Activated T-cell treated with anti-CD3 and anti-CD28 coated beads, Interleukin-2, amount 50 U/mL, for 48 hours (primary cell): ENCODE data around the gene AP1S3.
A peak's percentile ranks its signal among the peaks of the same experiment; 100 is the strongest.
"Not testable (repeated sequence)": the region's sequence is repeated elsewhere in the genome, so short reads cannot be mapped to it uniquely, and the experiment has no call there.

ENCODE experiments used
- DNase-seq, 2 experiments: peaks; one replicate each; pipeline ENCODE4 v3.0.0-alpha.2; 2020

Gene AP1S3

DNA sequence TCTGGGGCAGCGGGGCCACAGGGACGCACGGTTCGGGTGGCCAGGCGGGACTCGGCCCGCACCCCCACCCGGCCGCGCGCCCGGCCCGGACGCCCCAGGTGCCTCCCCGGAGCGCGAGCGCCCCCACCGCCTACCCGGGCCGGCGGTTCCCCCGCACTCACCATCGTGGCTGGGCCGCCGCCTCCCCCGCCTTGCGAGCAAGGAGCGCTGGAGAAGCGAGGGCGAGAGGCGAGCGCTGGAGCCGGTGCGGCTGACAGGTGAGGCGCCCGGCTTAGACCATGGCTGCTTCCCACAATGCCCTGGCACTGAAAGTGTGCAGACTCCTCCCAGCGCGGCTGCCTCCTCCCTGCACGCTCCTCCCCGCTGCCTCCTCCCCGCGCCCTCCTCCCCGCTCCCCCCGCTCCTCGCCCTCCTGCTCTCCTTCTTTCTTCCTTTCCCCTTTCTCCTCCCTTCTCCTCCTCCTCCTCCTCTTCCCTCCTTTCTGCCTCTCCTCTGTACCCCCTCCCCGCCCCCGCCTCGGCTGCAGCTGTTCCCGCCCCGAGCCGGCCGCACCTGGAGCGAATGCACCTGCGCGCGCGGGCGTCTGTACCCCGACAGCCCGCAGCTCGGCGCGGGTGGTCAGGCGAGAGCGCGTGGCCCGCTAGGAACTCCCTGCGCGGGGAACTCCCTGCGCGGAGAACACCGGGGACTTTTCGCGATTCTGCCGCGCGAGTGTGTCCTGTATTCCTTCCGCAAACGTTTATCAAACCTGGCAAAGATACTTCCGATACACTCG lies at the start of gene AP1S3:
Gene AP1S3 (minus strand): TSS at position 296 of the 775 bp plus-strand sequence. CDS start 132 bp downstream, at position 164.
- peak; percentile 71 to 81 for DNase-seq

DNA sequence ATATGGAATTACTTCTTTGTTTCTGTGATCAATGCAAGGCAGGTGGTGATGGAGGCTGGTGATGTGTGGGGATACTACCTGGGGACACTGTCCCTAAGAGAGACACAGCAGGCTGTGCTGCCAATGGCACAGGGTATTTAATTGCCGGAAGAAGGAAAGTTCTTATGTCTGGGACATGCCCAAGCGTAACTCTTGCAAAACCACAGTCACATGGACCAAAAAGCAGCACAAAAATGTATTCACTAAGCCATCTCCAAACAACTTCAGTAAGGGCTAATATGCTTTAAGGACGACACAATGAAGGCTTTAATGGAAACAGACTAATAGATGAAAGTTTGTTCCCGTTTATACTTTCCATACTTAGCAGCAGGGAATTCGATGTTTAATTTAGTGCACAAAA lies 49.7 kb upstream of the AP1S3 start:
- no peak for DNase-seq

DNA sequence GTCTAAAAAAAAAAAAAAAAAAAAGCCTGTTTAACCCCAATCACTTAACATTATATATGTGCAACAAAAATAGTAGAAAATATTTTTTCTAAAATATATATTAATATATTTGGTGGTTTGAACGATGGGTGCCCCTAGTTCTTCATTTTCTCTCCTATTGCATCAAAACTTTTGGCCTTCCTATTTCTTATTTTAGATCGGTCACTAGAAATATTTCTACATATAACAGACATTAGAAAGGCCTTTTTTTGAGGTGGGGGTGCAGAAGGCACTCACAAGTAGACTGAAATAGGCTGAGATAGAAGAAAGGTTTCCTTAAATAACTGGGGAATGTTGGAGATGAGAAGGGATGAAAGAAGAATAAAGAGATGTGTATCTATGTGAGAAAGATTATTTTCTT lies 49.3 kb upstream of the AP1S3 start:
- no peak for DNase-seq

DNA sequence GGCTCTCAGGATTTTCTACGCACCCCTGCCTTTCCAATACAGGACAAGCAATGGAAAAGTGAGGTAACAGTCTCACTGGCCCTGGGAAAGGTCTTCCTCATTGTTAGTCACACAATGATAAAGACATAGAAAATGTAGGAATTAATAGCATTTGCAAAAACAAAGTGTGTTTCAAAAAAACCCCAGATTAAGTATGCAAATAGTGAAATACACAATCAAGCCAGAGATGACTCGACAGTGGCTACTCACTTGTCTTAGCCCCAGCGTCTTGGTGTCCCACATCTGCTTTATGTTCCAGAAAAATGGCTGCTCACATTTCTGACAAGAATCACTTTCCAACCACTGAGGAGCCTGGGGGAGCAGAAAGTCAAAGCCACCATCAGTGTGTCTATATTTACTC lies 47.0 kb upstream of the AP1S3 start:
- DNase-seq: no peak

DNA sequence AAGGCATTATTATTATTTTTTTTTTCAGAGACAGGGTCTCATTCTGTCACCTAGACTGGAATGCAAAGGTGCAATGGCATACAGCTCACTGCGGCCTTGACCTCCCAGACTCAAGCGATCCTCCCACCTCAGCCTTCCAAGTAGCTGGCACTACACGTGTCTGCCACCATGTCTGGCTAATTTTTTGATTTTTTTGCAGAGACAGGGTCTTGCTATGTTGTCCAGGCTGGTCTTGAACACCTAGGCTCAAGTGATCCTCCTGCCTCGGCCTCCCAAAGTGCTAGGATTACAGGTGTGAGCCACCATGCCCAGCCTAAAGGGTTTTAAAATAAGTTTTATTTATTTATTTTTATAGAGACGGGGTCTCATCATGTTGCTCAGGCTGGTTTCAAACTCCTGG lies 45.3 kb upstream of the AP1S3 start:
- DNase-seq: no peak

DNA sequence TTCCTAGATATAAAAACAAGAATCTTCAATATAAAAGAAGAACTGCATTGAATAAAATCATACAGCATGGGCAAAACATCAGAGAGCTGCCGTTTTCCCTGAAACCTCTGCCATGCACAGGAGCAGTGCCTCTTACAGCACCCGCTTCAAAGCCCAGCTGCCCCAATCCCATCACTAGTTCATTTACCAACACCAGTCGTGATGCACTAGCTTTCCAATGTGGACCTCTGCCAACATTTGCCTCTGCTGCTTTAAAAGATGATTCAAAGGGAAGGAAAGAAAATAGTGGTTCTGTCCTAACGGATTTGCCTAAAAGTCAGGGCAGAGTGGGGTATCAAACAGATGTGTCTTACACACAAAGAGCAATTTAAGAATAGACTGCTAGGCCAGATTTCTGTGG lies 43.4 kb upstream of the AP1S3 start:
- DNase-seq: no peak

DNA sequence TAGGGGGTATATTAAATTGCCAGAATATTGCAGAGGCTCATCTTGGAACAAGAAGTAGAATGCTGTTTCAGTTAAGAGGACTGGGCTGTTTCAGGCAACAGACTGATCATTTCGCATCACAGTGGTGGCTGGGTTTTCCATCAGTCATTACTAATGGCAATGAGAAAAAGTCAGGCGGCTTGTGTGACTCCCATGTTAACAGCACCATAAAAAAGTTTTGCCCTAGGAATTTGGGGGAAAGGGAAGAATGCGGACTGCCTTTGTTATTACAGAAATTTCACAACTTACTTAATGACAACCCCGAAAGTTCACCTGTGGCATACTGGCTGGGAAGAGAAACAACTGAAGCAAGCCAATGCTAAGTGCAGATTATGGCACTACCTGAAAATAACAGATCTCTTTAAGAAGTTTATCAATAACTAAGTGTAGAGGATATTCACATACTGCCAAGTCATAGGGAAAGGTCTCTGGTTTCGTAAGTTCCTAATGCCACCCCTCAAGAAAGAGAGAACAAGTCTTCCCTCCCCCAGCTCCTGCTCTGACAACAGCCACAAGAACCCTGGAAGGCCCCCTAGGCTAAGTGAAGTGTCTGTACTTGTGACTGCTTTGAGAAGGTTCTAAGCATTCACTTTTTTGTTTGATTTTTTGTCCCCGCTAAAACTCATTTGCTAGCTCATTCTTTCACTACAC lies 40.5 kb upstream of the AP1S3 start:
- no peak for DNase-seq

DNA sequence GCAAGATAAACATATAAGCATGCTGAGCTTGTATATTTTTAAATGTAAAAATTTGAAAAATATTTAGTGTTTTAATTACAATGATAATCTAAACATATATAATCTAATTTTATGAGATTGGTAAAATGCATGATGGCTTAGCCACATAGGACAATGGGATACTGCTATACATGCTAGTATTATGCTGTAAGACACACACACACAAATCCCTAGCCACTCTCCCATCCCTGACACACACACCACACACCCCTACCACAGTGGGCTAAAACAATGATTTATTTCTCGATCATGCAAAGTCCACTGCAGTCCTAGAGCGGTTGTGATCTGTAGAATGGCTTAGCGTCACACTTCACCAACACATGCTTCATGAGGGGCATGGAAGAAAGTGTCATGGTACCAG lies 36.3 kb upstream of the AP1S3 start:
- no peak for DNase-seq

DNA sequence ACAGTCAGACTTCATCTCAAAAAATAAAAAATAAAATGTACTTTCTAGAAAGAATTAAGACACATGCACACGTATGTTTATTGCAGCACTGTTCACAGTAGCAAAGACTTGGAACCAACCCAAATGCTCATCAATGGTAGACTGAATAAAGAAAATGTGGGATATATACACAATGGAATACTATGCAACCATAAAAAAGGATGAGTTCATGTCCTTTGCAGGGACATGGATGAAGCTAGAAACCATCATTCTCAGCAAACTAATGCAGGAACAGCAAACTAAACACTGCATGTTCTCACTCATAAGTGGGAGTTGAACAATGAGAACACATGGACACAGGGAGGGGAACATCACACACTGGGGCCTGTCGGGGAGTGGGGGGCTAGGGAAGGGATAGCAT lies 35.4 kb upstream of the AP1S3 start:
- not testable (repeated sequence) for DNase-seq

DNA sequence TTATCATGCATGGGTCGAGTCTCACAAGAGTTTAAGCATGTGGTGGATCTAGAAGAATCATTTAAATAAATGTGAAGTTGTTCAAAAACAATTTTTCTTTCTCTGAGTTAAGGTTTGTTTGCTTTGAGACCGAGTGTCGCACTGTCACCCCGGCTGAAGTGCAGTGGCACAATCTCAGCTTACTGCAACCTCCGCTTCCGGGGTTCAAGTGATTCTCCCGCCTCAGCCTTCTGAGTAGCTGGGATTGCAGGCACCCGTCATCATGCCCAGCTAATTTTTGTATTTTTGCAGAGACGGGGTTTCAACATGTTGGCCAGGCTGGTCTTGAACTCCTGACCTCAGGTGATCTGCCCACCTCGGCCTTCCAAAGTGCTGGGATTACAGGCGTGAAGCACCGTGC lies 34.3 kb upstream of the AP1S3 start:
- DNase-seq: not testable (repeated sequence)

DNA sequence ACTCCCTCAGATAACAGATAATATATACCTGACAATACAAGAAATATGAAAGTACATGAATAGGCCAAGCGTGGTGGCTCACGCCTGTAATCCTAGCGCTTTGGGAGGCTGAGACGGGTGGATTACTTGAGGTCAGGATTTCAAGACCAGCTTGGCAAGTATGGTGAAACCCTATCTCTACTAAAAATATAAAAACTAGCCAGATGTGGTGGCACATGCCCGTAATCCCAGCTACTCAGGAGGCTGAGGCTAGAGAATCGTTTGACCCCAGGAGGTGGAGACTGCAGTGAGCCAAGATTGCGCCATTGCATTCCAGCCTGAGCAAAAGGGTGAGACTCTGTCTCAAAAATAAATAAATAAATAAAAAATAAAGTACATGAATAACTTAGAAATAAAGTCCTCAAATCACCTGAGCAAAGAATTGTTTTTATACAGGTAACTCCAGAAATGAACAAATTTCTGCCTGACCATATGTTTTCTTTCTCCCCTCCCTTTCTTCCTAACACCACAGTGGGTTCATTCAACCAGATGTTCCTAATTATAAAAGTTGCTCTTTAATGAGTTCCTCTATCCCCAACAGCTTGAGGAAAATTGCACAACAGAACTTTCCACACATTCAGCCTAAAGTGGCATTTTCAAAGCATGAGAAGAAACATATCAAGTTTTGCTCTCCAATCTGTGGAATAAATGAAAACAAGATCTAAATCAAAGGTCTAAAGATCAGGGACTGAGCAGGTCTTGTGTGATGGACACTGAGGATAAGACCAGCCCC lies 33.6 kb upstream of the AP1S3 start:
- no peak for DNase-seq

DNA sequence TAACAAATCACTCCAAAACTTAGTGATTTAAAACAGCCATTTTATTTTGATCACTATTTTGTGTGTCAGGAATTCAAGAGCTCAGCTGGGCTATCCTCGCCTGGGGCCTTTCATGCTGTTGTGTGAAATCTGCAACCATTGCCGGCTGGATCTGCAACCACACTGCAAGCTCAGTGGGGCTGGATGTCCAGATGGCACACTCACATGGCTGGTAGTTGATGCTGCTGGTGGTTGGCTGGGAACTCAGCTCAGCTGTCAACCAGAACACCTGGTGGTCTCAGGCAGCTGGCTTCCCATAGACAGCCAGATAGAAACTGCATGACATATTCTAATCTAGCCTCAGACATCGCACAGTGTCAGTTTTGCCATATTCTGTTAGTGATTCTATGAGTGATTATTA lies 30.6 kb upstream of the AP1S3 start:
- DNase-seq: no peak

DNA sequence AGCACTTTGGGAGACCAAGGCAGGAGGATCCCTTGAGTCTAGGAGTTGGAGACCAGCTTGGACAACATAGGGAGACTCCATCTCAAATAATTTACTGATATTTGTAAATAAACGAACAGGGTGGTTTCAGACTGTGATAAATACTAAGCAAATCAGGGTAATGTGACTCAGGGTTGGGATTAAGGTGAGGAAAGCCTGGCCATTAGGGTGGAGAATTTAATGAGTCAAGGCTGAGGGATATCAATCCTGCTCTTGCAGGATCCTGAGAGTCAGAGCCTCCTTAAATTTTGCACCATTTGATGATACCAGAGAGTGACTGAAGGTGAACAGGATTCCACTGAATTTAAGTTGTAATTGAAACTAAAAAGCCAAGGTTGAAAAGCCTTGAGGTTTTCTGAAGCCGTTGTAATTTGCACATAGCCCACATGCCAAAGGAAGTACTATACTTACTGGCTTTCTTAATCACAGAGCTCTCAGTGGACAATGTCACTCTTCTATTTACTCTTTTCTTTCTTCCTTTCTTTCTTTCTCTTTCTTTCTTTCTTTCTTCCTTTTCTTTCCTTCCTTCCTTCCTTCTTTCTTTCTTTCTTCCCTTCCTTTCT lies 28.6 kb upstream of the AP1S3 start:
- no peak for DNase-seq

DNA sequence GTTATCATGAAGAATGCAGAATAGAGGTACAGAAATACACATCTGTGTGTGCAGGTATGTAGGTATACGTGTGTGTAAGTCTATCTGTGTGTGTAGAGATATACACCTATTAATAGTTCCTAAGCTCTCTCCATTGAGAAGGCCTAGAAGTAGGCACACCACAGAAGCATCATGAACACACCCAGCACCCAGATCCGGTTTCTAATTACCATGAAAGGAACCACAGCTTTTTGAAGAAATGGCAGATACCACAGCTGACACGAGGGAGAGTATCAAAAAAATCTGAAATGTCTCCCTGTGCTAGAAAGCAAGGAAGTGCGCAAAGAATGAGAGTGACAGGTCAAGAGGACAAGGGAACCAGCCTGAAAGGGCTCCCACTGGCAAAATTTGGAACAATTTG lies 27.7 kb upstream of the AP1S3 start:
- no peak for DNase-seq

DNA sequence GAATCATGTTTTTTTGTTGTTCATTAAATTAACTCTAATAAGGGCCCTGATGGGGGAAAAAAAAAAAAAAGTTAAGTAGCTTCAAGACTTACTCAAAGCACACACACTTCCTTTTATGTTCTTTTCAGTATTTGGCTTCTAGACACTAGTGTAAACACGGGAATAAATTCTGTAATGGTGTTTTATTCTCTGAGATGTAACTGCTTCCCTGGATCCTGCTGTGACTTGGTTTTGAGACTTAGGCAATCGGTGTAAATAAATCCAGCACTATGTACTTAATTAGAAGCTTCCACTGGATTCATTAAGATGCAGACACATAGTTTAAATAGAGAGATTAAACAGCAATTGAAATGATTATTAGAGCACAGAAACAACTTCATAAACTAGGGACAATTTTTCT lies 26.1 kb upstream of the AP1S3 start:
- no peak for DNase-seq

DNA sequence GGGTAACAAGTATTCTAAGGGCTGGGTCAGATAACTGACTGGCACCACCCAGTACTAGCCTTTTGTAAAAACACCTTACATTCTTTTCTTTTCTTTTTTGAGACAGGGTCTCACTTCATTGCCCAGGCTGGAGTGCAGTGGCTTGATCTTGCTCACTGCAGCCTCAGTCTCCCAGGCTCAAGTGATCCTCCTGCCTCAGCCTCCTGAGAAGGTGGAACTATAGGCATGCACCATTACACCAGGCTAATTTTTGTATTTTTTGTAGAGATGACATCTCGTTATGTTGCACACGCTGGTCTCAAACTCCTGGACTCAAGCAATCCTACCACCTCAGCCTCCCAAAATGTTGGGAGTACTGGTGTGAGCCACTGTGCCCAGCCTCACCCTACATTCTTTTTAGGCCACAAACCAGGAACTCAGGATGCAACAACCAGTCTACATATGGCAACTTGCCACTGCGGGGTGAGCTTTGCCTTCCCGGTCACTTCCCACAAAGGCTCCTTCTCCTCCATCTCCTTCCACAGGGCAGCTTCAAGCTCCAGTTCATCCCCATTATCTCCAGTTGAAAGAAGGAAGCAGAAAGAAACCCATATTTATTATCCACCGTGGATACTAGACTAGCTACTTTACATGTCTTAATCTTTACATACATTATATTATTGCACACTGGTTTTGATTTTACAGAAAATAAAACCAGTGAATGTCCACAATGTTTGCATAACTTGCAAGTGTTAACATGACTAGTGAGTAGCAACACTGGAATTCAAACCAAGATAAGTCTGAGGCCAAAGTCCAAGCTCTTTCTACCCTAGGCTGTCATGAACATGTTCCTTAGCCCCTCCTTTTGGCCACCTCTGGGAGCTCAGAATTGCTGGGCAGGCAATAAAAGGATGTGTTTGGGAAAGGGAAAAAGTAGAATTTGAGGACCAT lies 23.7 kb upstream of the AP1S3 start:
- no peak for DNase-seq

DNA sequence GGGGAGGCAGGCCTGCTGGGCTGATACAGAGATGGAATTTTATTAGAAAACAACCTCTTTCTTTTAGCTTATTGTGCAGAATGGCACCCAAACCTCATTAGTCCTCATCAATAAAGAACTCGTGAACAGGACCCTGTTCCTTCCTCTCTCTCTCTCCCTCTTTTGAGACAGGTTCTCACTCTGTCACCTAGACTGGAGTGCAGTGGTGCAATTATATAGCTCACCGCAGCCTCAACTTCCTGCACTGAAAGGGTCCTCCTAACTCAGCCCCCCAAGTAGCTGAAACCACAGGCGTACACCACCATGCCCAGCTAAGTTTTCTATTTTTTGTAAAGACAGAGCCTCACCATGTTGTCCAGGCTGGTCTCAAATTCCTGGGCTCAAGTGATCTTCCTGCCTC lies 21.7 kb upstream of the AP1S3 start:
- DNase-seq: no peak

DNA sequence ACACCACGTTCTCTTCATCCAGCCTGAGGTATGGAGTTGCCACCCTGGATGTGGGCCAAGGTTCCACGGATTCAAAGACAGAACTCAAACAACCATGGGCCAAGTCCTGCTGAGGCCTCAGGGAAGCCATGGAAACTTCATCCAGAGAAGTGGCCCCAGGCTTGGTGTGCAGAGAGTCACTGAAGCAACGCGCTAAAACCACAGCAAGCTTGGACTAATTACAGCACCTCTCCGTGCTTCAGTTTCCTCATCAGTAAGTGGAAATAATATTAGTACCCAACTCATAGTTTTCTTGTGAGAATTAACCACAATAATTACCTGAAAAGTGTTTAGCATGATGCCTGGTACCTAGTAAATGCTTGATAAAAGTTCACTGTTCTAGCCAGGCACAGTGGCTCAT lies 19.2 kb upstream of the AP1S3 start:
- no peak for DNase-seq

DNA sequence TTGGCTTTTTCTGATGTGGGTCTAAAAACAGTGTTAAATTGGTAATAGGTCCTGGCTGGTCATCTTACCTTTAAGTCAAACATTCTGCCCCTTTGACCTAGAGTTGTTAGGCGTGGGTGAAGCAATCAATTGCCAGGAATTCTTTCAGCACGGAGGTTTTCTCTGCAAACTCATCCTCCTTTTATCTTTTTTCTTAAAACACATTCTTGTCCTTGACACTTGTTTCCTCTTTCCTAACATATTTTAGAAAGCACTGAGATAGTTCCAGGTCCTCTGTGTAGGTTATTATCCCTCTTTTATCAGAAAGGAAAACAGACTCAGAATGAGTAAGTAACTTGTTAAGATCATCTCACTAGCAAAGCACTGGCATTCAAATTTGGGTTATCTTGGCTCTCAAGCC lies 18.6 kb upstream of the AP1S3 start:
- no peak for DNase-seq

DNA sequence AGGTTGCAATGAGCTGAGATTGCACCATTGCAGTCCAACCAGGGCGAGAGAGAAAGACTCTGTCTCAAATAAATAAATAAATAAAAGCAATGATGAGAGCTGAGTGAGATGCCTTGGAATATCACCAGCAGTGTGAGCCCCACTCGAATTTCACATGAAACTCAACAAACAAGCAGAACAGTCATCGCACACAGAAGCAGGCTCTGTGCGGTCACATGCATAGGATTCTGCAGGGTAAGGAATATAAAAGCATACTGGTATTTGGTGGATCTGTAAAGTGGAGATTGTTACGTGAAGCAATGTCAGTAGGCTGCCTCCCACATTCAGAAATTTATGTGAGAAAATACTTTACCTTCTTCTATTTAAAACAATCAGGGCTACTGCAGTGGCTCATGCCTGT lies 18.0 kb upstream of the AP1S3 start:
- DNase-seq: no peak

DNA sequence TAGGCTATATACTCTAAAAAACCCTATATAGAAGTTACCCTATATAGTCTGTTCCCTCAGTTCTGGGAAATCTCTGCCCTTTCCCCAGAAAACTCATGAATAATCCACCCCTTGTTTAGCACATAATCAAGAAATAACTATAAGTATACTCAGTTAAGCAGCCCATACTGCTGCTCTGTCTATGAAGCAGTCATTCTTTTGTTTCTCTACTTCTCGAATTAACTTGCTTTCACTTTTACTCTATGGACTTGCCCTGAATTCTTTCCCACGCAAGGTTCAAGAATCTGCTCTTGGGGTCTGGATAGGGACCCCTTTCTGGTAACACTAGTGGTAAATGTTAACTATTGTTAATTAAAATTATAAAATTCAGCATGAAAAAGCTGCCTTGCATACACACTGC lies 17.4 kb upstream of the AP1S3 start:
- DNase-seq: no peak

DNA sequence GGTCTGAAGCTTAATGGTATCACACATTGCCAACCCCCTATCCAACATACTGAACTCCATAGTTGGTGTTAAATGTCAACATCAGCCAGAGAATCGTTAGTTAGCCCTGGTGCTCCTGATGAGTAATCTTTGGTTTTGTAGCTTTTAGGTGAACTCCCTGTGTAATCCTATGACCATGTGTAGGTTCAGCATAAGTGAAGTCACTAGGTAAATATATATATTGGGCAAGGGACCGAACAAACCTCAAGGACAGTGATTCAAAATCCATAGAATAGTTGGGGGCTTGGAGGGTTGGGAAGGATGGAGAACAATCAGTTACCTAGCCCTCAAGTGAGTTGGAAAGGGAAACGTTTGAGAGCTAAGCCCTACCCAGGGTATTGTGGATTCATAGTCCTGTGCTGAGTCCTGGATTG lies 16.0 kb upstream of the AP1S3 start:
- no peak for DNase-seq
